NT2/D1 (cell line): ENCODE data around the gene DSCAML1.

Experiments used
- DNase-seq: peaks from one replicate; pipeline ENCODE4 v3.0.0-alpha.2; 2011; ENCODE audit warnings: low read depth, low spot score
- H3K27me3 ChIP-seq: 2 replicates; pipeline ENCODE4 v1.6.0; 2011; ENCODE audit warnings: mild to moderate bottlenecking; ENCODE audit not compliant: insufficient read length, insufficient read depth
- H3K36me3 ChIP-seq: 2 replicates; pipeline ENCODE4 v1.6.1; 2011; ENCODE audit warnings: mild to moderate bottlenecking, low read length, mixed read lengths; ENCODE audit not compliant: insufficient read depth, insufficient read length
- H3K4me1 ChIP-seq: 2 replicates; pipeline ENCODE4 v1.5.1; 2011; ENCODE audit not compliant: insufficient read depth, insufficient read length
- H3K4me3 ChIP-seq: 2 replicates; pipeline ENCODE4 v1.5.1; 2011; ENCODE audit warnings: low read depth; ENCODE audit not compliant: insufficient read length
- H3K9ac ChIP-seq: 2 replicates; pipeline ENCODE4 v1.6.0; 2011; ENCODE audit warnings: low read depth; ENCODE audit not compliant: insufficient read length
- H3K9me3 ChIP-seq: 2 replicates; pipeline ENCODE4 v1.5.1; 2011; ENCODE audit warnings: mild to moderate bottlenecking, low read length; ENCODE audit not compliant: insufficient read depth
- SUZ12 ChIP-seq: IDR thresholded peaks from 2 replicates; pipeline ENCODE4 v1.6.1; 2011; ENCODE audit not compliant: insufficient read length, insufficient read depth; ENCODE audit errors: extremely low read depth
- YY1 ChIP-seq: IDR thresholded peaks from 2 replicates; pipeline ENCODE4 v1.6.1; 2011; ENCODE audit not compliant: insufficient read length, insufficient read depth
- ZNF274 ChIP-seq: IDR thresholded peaks from 2 replicates; pipeline ENCODE4 v1.6.1; 2011; ENCODE audit warnings: mild to moderate bottlenecking, low read depth, low read length

The DSCAML1 gene

DNA sequence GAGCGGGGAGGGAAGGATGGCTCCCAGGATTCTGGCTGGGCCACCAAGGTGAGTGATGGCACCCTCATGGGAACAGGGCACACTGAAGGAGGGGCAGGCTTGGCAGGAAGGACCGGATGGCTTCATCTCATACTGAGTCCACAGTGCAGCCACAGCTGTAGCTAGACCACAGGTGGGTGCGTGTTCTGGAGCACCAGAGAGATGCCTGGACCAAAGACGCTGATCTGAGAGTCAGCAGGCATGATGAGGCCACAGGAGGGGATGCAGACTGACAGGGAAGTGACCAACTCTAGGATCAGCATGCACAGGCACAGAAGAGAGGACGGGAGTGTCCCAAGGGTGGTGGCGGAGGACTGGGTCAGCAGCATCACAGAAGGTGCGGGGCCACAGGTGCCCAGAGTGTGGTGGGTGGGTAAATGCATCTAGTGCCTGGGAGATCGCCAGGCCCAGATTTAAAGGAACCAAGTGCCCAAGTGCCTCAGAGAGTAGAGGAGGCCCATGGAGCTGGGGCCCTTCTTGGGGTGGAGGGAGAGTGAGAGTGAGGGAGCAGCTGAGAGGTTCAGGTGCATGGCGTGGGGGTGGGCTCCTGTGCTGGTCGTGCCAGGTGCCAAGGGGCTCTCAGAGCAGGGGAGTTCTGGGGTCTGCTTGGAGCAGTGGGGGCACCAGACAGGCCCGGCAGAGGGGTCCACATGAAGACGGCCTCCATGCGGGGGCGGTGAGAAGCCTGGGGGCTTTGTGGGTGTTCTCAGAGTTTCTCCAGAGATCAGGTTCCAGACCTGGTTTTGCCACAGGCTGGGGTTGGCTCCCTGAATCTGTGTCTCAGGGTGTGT is 355.7 kb downstream of the DSCAML1 start:
- no peak overlapping the region for H3K9ac ChIP-seq
- TF ChIP-seq YY1 (no peak), SUZ12 (no peak)
- H3K4me1 ChIP-seq: peaks cover 17% of the 10 kb centered on the region
- H3K36me3 ChIP-seq: no peaks in the 10 kb centered on the region
- DNase-seq: no peak
- H3K4me3 ChIP-seq: no peak overlapping the region
- no peaks in the 10 kb centered on the region for H3K27me3 ChIP-seq
- no peaks in the 10 kb centered on the region for H3K9me3 ChIP-seq

GRCh38 chr11:117440258-117440657 is 356.8 kb downstream of the DSCAML1 start:
- H3K4me3 ChIP-seq: no peak overlapping the region
- no peaks in the 10 kb centered on the region for H3K9me3 ChIP-seq
- DNase-seq: no peak
- H3K4me1 ChIP-seq: peaks cover 17% of the 10 kb centered on the region
- no peaks in the 10 kb centered on the region for H3K36me3 ChIP-seq
- H3K9ac ChIP-seq: no peak overlapping the region
- no peaks in the 10 kb centered on the region for H3K27me3 ChIP-seq
- no peak for TF ChIP-seq SUZ12
- no peak for TF ChIP-seq ZNF274
- no peak for TF ChIP-seq YY1

- TF ChIP-seq SUZ12 (no peak), YY1 (no peak), ZNF274 (no peak)
- Histone ChIP-seq H3K36me3 (no peaks in the 10 kb centered on the region), H3K27me3 (no peaks in the 10 kb centered on the region), H3K9ac (no peak overlapping the region), H3K9me3 (no peaks in the 10 kb centered on the region), H3K4me1 (peaks cover 17% of the 10 kb centered on the region), H3K4me3 (no peak overlapping the region)
- no peak for DNase-seq
These were observed 357.8 kb downstream of the DSCAML1 start for GRCh38 chr11:117439256-117439655.

DNA sequence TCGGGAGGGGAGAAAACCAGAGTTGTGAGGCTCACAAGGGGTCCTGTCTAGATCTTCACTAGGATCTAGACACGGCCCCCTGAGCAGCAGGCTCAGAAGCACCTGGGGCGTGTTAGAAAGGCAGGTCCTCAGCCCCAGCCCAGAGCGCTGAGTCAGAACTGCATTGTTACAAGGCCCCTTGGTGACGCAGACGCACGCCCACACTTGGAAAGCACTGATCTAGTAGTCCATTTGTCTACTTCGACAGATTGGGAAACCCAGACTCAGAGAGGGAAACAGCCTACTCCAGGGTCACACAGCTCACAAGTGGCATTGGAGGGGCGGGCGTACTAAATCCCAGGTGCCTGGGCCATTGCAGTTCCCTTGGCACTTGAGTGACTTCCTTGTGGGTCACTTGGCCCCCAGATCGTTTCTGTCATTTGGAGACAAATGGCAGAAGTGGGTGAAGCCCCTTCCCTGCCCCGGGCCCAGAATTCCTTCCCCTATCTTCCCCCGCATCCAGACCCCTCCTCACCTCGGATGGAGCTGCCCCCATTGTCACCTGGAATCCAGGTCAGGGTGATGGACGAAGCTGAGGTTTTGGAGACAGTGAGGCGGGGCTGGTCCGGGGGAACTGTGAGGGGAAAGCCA is 358.5 kb downstream of the DSCAML1 start:
- TF ChIP-seq ZNF274 (no peak), YY1 (no peak), SUZ12 (no peak)
- H3K4me1 ChIP-seq: peaks cover 13% of the 10 kb centered on the region
- no peak for DNase-seq
- no peak overlapping the region for H3K9ac ChIP-seq
- no peak overlapping the region for H3K4me3 ChIP-seq
- no peaks in the 10 kb centered on the region for H3K27me3 ChIP-seq
- H3K36me3 ChIP-seq: no peaks in the 10 kb centered on the region
- no peaks in the 10 kb centered on the region for H3K9me3 ChIP-seq

- H3K27me3 ChIP-seq: no peaks in the 10 kb centered on the region
- no peak for DNase-seq
- H3K9me3 ChIP-seq: no peaks in the 10 kb centered on the region
- peaks cover 13% of the 10 kb centered on the region for H3K4me1 ChIP-seq
- no peak for TF ChIP-seq YY1
- no peak for TF ChIP-seq SUZ12
- TF ChIP-seq ZNF274: no peak
- no peak overlapping the region for H3K9ac ChIP-seq
- H3K4me3 ChIP-seq: no peak overlapping the region
- no peaks in the 10 kb centered on the region for H3K36me3 ChIP-seq
These were observed 359.3 kb downstream of the DSCAML1 start for GRCh38 chr11:117437791-117438130.

- TF ChIP-seq ZNF274 (no peak), YY1 (no peak), SUZ12 (no peak)
- Histone ChIP-seq H3K4me1 (peaks cover 13% of the 10 kb centered on the region), H3K4me3 (no peak overlapping the region), H3K27me3 (no peaks in the 10 kb centered on the region), H3K9me3 (no peaks in the 10 kb centered on the region), H3K9ac (no peak overlapping the region), H3K36me3 (no peaks in the 10 kb centered on the region)
- no peak for DNase-seq
These were observed 359.8 kb downstream of the DSCAML1 start for GRCh38 chr11:117437041-117437790.

- Histone ChIP-seq H3K9ac (no peak overlapping the region), H3K4me1 (peaks cover 13% of the 10 kb centered on the region), H3K4me3 (no peak overlapping the region), H3K9me3 (no peaks in the 10 kb centered on the region), H3K27me3 (no peaks in the 10 kb centered on the region), H3K36me3 (no peaks in the 10 kb centered on the region)
- no peak for TF ChIP-seq ZNF274
- TF ChIP-seq SUZ12: no peak
- DNase-seq: no peak
These were observed 361.7 kb downstream of the DSCAML1 start for GRCh38 chr11:117435326-117435725.
